ENCODE results near the gene EIPR1.

EIPR1 gene

DNA sequence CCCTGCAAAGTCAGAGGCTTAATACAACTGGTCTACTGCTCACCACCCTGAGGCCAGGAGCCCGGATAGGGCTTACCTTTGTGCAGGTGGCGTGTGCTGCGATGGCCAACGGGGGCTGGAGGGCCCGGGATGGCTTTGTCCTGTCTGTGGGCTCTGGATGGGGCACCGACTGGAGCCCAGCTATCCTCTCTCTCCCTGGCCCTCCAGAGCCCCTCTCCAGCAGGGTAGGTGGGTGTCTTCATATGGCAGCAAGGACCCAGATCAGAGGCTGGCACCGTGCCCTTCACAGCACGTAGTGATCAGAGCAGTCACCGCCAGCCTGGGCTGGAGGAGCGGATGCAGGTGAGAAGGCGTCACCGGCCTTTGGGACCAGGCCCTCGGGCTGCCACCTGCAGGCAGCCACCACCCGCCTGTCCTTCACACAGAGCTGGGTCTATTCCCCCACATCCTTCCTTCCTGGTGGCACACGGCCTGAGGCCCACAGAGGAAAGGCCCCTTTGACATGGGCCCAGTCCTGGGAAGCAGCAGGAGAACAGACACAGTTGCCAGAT is 232.1 kb downstream of the EIPR1 start:
- Mint-ChIP-seq H3K4me1 (peaks cover 29% of the 10 kb centered on the region), H3K27me3 (ENCODE audit: low read depth) (peaks cover 10% of the 10 kb centered on the region), H3K9me3 (peaks cover 4% of the 10 kb centered on the region), H3K36me3 (ENCODE audit: low read depth) (peaks cover 6% of the 10 kb centered on the region), H3K4me3 (no peak overlapping the region), H3K27ac (no peak overlapping the region)
- TF ChIP-seq, protein P1, sequence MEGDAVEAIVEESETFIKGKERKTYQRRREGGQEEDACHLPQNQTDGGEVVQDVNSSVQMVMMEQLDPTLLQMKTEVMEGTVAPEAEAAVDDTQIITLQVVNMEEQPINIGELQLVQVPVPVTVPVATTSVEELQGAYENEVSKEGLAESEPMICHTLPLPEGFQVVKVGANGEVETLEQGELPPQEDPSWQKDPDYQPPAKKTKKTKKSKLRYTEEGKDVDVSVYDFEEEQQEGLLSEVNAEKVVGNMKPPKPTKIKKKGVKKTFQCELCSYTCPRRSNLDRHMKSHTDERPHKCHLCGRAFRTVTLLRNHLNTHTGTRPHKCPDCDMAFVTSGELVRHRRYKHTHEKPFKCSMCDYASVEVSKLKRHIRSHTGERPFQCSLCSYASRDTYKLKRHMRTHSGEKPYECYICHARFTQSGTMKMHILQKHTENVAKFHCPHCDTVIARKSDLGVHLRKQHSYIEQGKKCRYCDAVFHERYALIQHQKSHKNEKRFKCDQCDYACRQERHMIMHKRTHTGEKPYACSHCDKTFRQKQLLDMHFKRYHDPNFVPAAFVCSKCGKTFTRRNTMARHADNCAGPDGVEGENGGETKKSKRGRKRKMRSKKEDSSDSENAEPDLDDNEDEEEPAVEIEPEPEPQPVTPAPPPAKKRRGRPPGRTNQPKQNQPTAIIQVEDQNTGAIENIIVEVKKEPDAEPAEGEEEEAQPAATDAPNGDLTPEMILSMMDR (IDR thresholded peaks at IDR 0.05; ENCODE audit: unreplicated experiment in 3 of 3) = no peak

DNA sequence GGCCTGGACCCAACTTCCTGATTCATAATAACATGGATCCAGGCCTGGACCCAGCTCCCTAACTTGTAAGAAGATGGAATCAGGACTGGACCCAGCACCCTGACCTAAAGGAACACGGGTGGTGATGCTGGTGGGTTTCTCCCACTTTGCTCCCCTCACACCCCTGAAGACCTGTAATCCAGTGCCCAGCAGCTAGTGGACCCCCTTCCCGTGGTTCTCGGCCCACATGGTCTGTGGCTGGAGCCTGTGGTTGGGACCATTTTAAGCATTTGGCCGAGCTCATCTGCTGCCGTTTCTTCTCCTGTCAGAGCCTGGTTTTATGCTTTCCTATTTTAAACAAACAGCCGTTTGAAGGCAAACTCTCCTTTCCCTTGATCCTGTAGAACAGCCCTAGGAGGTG is 232.8 kb downstream of the EIPR1 start:
- Mint-ChIP-seq H3K4me1 (peaks cover 25% of the 10 kb centered on the region), H3K36me3 (ENCODE audit: low read depth) (peaks cover 2% of the 10 kb centered on the region), H3K4me3 (no peak overlapping the region), H3K9me3 (peaks cover under 1% of the 10 kb centered on the region), H3K27ac (no peak overlapping the region), H3K27me3 (ENCODE audit: low read depth) (peaks cover 10% of the 10 kb centered on the region)
- TF ChIP-seq, protein P1 (IDR thresholded peaks at IDR 0.05; ENCODE audit: unreplicated experiment in 3 of 3) = no peak

DNA sequence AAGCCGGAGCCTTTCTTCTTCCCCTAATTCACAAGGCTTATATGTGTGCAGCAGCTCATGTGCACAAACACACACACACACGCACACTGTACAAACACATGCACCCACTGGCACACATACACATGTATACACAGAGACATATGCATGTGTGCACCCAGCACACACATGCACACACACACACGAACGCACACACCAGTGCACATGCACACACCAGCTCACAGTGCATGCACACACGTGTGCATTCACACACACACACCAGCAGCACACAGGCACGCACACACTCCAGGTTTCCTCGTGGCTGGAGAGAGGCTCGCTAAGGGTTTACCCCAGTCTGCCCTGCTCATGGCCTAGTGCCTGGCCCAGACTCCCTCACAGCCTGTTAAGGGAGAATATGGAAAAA is 234.0 kb downstream of the EIPR1 start:
- no peaks in the 10 kb centered on the region for H3K9me3 Mint-ChIP-seq
- no peak overlapping the region for H3K4me3 Mint-ChIP-seq
- H3K27ac Mint-ChIP-seq = no peak overlapping the region
- H3K36me3 Mint-ChIP-seq (ENCODE audit: low read depth) = no peaks in the 10 kb centered on the region
- H3K27me3 Mint-ChIP-seq (ENCODE audit: low read depth) = peaks cover 10% of the 10 kb centered on the region
- peaks cover 23% of the 10 kb centered on the region for H3K4me1 Mint-ChIP-seq
- TF ChIP-seq, protein P1 (IDR thresholded peaks at IDR 0.05; ENCODE audit: unreplicated experiment in 3 of 3) = no peak

DNA sequence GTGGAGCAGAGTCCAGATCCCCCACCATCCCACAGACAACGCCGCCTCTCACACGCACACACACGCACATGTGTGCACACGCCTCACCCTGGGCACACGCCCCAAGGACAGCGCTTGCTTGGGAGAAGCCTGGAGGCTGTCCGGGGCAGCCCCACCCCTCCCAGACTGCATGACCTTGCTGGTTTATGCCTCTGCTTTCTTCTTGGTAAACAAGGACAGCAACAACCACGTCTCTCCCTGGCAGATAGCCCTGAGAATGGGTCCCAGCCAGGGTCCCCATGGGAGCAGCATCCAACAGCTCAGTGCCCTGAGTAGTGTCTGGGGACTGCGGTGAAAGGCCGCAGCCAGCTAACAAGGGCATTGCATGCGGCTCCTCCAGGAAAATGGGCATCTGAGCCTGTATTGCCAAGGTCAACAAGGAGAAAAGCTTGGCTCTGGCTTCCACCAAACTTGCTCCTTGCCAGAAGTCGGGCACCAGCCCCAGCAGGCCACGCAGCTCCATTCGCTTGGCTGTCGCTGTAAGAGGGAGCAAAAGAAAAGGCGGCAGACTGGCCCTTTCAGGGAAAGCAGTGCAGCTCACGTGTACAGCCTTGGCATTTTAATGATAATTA is 234.6 kb downstream of the EIPR1 start:
- peaks cover 23% of the 10 kb centered on the region for H3K4me1 Mint-ChIP-seq
- no peaks in the 10 kb centered on the region for H3K9me3 Mint-ChIP-seq
- H3K4me3 Mint-ChIP-seq = no peak overlapping the region
- TF ChIP-seq, protein P1 (IDR thresholded peaks at IDR 0.05; ENCODE audit: unreplicated experiment in 3 of 3) = no peak
- H3K36me3 Mint-ChIP-seq (ENCODE audit: low read depth) = no peaks in the 10 kb centered on the region
- peaks cover 10% of the 10 kb centered on the region for H3K27me3 Mint-ChIP-seq (ENCODE audit: low read depth)
- no peak overlapping the region for H3K27ac Mint-ChIP-seq

DNA sequence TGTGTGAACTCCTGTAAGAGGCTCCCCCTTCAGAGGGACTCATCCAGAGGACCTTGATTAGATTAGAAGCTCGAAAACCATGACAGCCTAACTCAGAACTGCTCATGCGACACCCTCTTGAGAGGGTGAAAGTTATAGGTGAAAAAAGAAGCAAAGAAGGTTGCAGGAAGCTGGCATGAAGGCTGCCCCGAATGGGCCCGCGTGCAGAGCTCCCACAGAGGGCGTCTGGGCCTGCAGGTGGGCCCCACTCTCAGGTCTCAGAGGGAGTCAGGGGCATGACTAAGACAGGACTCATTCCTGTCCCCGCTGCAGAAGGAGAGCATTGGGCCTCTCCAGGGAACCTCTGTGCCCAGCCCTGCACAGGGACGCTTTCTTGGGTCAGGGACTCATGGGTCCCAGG is 235.4 kb downstream of the EIPR1 start:
- Mint-ChIP-seq H3K36me3 (ENCODE audit: low read depth) (no peaks in the 10 kb centered on the region), H3K9me3 (no peaks in the 10 kb centered on the region), H3K27ac (no peak overlapping the region), H3K4me1 (peaks cover 23% of the 10 kb centered on the region), H3K4me3 (no peak overlapping the region), H3K27me3 (ENCODE audit: low read depth) (peaks cover 7% of the 10 kb centered on the region)
- TF ChIP-seq, protein P1 (IDR thresholded peaks at IDR 0.05; ENCODE audit: unreplicated experiment in 3 of 3) = no peak

DNA sequence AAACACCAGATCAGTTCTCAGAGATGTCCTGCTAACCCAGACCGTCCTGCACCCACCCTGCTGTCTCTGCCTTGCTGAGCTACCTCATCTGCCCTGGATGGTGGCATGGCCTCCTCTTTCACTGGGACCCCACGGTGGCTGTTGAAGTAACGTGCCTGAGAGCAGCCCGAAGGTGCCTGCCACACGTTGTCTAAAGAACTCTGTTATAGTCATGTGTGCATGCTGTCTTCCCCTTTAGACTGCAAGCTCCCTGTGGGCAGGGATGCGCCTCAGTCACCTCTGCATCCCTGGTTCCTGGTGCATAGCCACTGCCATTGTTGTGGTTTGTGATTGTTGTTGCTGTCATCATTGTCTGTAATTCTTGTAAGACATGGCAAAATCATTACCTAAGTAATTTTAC is 235.9 kb downstream of the EIPR1 start:
- Mint-ChIP-seq H3K27me3 (ENCODE audit: low read depth) (peaks cover 4% of the 10 kb centered on the region), H3K36me3 (ENCODE audit: low read depth) (no peaks in the 10 kb centered on the region), H3K27ac (no peak overlapping the region), H3K9me3 (no peaks in the 10 kb centered on the region), H3K4me3 (no peak overlapping the region), H3K4me1 (peaks cover 19% of the 10 kb centered on the region)
- TF ChIP-seq, protein P1 (IDR thresholded peaks at IDR 0.05; ENCODE audit: unreplicated experiment in 3 of 3) = no peak
